H1 (cell line): ENCODE results near the gene NPFFR1. TPM values are rescaled to one million over a fixed set of nuclear protein-coding genes. Genes with fewer than 3 reads are reported as not detected.

Experiments
- polyA plus RNA-seq, 7 experiments: library from polyadenylated mRNA; depleted of rRNA in 3 of 7; stranded (reverse) in 5 of 7; unstranded in 2 of 7; fragments of >200 nt in 5 of 7; fragments of 200-250 nt in 2 of 7; gene quantifications; 1 replicate in 5 of 7; 2 replicates in 1 of 7; 4 replicates in 1 of 7; pipeline versions ENCODE4 v1.2.1 to v1.2.3, GENCODE V29; 2011 to 2013; ENCODE audit warnings: missing spikeins in 2 of 7, mixed read lengths in 2 of 7
- small RNA-seq: library from polyadenylated mRNA; stranded (forward); fragments of <200 nt; extraction: miRNeasy Mini kit (QIAGEN cat#:217004); gene quantifications from one replicate; pipeline ENCODE3, GENCODE V24; 2013; ENCODE audit not compliant: insufficient read depth
- total RNA-seq: library from RNA; stranded (reverse); fragmentation: NEBNext Ultra II Directional; extraction: Animal tissue kit (Norgen Biotek cat#: 25700); gene quantifications from 2 replicates; pipeline ENCODE4 v1.2.1, GENCODE V29; 2021

The NPFFR1 gene
- total and polyA plus RNA-seq, 2 of the 8 experiments (the other 6 are each of a cell fraction or from before 2014, with no cell fraction given): 0.02 to 0.06 TPM

Small RNAs within 50 kb of the gene (small RNA-seq; reads per million reads assigned to genes)
- gene RPS25P9: not detected

Other genes starting within 250 kb of the NPFFR1 start
- gene MACROH2A2, start 231.2 kb downstream of the NPFFR1 start, total RNA-seq: 7.8 and 7.9 TPM in 2 replicates
- gene MACROH2A2, start 231.2 kb downstream of the NPFFR1 start, polyA plus RNA-seq (2011; rRNA removed): 9.3 and 12.4 TPM in 2 replicates
- 3.0 and 4.0 TPM in 2 replicates for gene AIFM2, start 151.2 kb downstream of the NPFFR1 start, total RNA-seq
- 3.5 and 4.0 TPM in 2 replicates for gene AIFM2, start 151.2 kb downstream of the NPFFR1 start, polyA plus RNA-seq (2011; rRNA removed)
- gene TYSND1, start 137.3 kb downstream of the NPFFR1 start, total RNA-seq: 14.1 and 15.0 TPM in 2 replicates
- 11.9 and 15.9 TPM in 2 replicates for gene TYSND1, start 137.3 kb downstream of the NPFFR1 start, polyA plus RNA-seq (2011; rRNA removed)
- 128 and 136 TPM in 2 replicates for gene SAR1A, start 113.5 kb downstream of the NPFFR1 start, total RNA-seq
- gene SAR1A, start 113.5 kb downstream of the NPFFR1 start, polyA plus RNA-seq (2011; rRNA removed): 14.4 and 23.7 TPM in 2 replicates
- 181 and 191 TPM in 2 replicates for gene PPA1, start 50.6 kb downstream of the NPFFR1 start, total RNA-seq
- 43.7 and 77.0 TPM in 2 replicates for gene PPA1, start 50.6 kb downstream of the NPFFR1 start, polyA plus RNA-seq (2011; rRNA removed)
- 25.2 and 27.1 TPM in 2 replicates for gene LRRC20, start 98.6 kb upstream of the NPFFR1 start, total RNA-seq
- gene LRRC20, start 98.6 kb upstream of the NPFFR1 start, polyA plus RNA-seq (2011; rRNA removed): 44.5 and 60.2 TPM in 2 replicates
- gene EIF4EBP2, start 120.1 kb upstream of the NPFFR1 start, total RNA-seq: 138 and 144 TPM in 2 replicates
- gene EIF4EBP2, start 120.1 kb upstream of the NPFFR1 start, polyA plus RNA-seq (2011; rRNA removed): 39.8 and 55.3 TPM in 2 replicates
- gene NODAL, start 157.7 kb upstream of the NPFFR1 start, total RNA-seq: 6.3 and 7.3 TPM in 2 replicates
- gene NODAL, start 157.7 kb upstream of the NPFFR1 start, polyA plus RNA-seq (2011; rRNA removed): 2.0 and 5.0 TPM in 2 replicates
- gene PALD1, start 194.8 kb upstream of the NPFFR1 start, total RNA-seq: 31.8 and 32.8 TPM in 2 replicates
- 13.3 and 23.2 TPM in 2 replicates for gene PALD1, start 194.8 kb upstream of the NPFFR1 start, polyA plus RNA-seq (2011; rRNA removed)